Measurements from ENCODE around the gene GIGYF1. TPM values are rescaled to one million over a fixed set of nuclear protein-coding genes. Genes with fewer than 3 reads are reported as not detected.
"Not testable (repeated sequence)": the region's sequence is repeated elsewhere in the genome, so short reads cannot be mapped to it uniquely, and the experiment has no call there.

The GIGYF1 gene
- total and polyA plus RNA-seq, 2 donors = 17.1 to 27.2 TPM

DNA sequence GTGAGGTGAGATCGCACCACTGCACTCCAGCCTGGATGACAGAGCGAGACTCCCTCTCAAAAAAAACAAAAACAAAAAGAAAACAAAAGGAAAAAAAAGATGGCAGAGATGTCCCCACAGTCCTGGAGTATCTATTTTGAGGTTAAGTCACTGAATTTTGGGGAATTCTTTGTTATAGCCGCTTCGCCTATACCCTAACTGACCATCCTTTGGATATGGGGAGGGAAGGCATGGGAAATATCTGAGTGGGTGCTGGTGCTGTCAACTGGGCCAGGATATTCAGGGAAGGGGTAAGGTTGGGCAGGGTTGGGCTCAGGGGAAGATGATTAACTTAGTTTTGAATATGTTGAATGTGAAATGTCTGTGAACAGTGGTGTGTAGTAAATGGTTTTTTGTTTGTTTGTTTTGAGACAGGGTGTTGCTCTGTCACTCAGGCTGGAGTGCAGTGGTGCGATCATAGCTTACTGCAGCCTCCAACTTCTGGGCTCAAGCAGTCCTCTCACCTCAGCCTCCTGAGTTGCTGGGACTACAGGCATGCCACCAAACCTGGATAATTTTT is 28.8 kb downstream of the GIGYF1 start:
- Histone ChIP-seq H3K4me1 (ENCODE audit: insufficient read depth) (no peaks in the 10 kb centered on the region), H3K36me3 (ENCODE audit: insufficient read depth) (no peaks in the 10 kb centered on the region), H3K27ac (ENCODE audit: low read depth) (no peak overlapping the region), H3K4me3 (ENCODE audit: low read depth, low read length) (no peak overlapping the region)
- DNase-seq (ENCODE audit: extremely low spot score) = no peak
- WGBS = 96% methylated on average over 5 of the region's 5 CpGs

DNA sequence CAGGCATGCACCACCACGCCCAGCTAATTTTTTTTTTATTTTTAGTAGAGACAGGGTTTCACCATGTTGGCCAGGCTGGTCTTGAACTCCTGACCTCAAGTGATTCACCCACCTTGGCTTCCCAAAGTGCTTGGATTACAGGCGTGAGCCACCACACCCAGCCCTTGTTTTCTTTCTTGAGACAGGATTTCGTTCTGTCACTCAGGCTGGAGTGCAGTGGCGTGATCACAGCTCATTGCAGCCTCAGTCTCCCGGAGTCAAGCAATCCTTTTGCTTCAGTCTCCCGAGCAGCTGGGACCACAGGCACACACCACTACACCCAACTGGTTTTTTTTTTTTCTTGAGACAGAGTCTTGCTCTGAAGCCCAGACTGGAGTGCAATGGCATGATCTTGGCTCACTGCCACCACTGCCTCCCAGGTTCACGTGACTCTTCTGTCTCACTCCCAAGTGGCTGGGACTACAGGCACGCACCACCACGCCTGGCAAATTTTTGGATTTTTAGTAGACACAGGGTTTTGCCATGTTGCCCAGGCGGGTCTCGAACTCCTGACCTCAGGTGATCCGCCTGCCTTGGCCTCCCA is 31.8 kb downstream of the GIGYF1 start:
- H3K4me1 ChIP-seq (ENCODE audit: insufficient read depth); H3K4me3 ChIP-seq (ENCODE audit: low read depth, low read length); H3K36me3 ChIP-seq (ENCODE audit: insufficient read depth); H3K27ac ChIP-seq (ENCODE audit: low read depth); DNase-seq (ENCODE audit: extremely low spot score): not testable (repeated sequence)
- 74% methylated on average over 12 of the region's 12 CpGs for whole genome bisulfite sequencing

DNA sequence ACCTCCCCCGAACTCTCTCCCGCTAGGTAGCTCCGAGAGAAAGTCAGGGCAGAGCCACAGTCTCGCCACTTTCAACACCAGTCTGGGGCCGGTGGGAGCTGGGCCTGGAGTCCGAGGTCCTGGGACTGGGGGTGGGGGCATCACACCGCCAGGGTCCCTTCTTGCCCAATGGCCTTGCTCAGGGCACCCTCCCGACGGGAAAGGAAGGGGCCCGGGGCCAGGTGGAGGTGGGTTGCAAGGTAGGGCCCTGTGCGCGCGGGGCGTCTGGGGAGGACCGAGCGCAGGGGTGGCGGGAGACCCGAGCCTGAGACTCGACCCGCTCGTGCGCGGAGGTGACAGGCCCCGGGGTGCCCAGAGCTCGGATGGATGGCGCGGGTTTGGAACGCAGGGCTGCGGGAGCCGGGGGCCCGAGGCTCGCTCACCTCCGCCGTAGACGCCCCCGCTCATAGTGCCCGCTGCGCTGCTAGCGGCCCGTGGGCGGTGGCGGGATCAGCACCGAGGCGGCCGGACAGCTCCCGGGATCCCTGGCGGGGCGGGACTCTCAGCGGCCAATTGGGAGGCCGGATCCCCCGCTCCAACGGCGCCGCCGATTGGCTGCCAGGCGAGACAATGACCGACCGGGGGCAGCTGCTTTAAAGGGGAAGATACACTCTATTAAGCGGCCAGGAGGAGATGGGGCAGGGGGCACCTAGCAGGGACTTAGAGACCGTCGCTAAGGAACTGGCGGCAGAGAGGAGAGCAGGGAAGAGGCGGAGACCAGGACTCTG is 38.0 kb downstream of the GIGYF1 start, which contains the start of gene ACTL6B:
ACTL6B (minus strand) TSS at position 541 of the 767 bp plus-strand sequence; CDS start at position 447, 94 bp downstream.
- no peaks in the 10 kb centered on the region for H3K4me1 ChIP-seq (ENCODE audit: insufficient read depth)
- WGBS = 8% methylated on average over 63 of the region's 63 CpGs
- DNase-seq (ENCODE audit: extremely low spot score) = no peak

DNA sequence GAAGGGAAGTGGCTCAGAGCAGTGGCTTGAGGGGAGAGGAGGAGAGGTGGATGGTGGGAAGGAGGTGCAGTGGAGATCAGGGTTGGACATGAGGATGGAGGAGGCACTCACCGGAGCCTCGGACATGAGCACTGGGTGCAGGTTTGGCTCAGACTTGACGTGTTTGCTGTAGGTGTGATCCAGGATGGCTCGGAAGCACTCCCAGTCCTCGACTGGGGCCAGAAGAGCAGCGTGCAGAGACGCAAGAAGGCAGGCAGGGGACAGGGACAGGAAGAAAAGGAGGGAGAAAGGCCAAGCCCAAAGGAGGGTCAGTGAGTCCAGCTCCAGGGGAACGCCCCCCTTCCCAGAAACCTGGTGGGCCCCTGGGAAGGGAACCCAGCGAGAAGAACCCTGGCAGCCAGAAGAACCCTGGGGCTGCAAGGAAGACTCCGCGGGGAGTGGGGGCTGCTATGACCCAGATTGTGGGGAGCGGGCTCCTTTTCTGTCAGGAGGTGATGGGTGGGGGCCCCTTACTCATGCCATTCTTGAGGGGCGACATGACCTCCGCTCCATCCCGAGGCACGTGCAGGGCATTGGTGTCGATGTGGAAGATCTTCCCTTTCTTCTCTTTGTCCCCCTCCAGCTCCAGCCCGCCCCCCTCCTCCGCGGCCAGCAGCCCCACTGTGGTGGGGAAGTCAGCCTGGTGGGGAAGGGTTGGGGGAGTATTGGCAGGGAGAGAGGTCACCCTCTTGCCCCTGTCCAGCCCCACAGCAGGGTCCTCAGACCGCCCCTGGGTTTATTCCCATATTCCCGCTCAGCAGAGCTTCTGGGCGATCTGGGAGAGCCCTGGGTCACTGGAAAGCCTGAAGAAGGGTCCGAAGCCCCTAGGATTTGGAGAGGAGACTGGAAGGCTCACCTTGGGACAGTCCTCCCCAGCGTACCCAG is 38.9 kb downstream of the GIGYF1 start:
- no peak for DNase-seq (ENCODE audit: extremely low spot score)
- Histone ChIP-seq H3K4me3 (ENCODE audit: low read depth, low read length) (no peak overlapping the region), H3K36me3 (ENCODE audit: insufficient read depth) (no peaks in the 10 kb centered on the region), H3K27ac (ENCODE audit: low read depth) (no peak overlapping the region), H3K4me1 (ENCODE audit: insufficient read depth) (no peaks in the 10 kb centered on the region)
- 46% methylated on average over 25 of the region's 25 CpGs for WGBS

More for the DNA sequence above, 38.0 kb downstream of the GIGYF1 start, which contains the start of gene ACTL6B:
- Histone ChIP-seq H3K4me3 (ENCODE audit: low read depth, low read length) (no peak within 1 kb of the TSS), H3K27ac (ENCODE audit: low read depth) (no peak within 1 kb of the TSS), H3K36me3 (ENCODE audit: insufficient read depth) (no peaks in the 10 kb centered on the region)

DNA sequence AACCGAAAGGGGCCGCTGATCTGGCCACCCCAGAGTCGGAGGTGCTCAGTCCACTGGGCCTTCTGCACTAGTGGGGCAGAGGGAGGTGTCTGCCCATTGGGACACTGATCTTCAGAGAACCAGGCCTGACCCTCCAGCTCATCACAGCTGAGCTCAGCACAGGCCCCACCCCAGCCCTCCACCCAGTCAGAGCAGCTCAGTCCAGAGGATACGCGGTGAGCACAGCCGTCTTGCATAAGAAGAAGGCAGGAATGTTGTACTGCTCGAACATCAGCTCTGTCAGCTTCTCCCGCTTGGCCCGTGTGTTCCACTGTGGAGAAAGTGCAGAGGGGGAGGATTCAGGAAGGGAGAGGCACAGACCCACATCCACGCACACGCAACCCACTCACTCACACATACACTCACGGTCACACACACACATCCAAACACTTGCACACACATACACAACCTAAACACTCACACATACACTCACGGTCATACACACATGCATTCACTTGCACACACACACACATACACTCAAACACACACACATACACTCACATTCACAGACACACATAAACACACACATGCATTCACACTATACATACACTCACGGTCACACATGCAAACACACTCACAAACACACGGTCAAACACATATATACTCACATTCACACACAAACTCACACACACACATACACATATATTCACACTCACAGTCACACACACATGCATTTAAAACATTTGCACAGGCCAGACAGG is 44.1 kb downstream of the GIGYF1 start:
- no peak for DNase-seq (ENCODE audit: extremely low spot score)
- no peak overlapping the region for H3K27ac ChIP-seq (ENCODE audit: low read depth)
- WGBS = 63% methylated on average over 15 of the region's 15 CpGs

DNA sequence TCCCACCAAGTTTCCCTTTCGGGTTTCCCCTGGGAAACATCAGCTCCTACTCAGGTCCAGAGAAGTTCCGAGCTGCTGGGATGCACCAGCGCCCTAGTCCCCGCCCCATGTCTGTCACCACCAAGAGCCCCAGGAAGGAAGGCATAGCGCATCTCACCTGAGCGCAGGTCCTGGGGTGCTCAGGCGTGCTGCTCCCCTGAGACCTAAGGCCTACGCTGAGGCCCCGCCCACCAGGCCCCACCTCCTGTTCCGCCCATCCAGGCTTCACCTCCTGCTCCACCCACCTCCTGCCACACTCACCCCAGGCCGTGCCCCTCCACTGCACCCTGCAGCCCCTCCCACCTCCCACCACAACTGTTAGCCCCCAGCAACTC is 51.5 kb downstream of the GIGYF1 start:
- Histone ChIP-seq H3K27ac (ENCODE audit: low read depth) (no peak overlapping the region), H3K36me3 (ENCODE audit: insufficient read depth) (no peaks in the 10 kb centered on the region), H3K4me1 (ENCODE audit: insufficient read depth) (no peaks in the 10 kb centered on the region), H3K4me3 (ENCODE audit: low read depth, low read length) (no peak overlapping the region)
- WGBS = 56% methylated on average over 11 of the region's 11 CpGs
- no peak for DNase-seq (ENCODE audit: extremely low spot score)

More for the DNA sequence above, 44.1 kb downstream of the GIGYF1 start:
- Histone ChIP-seq H3K4me3 (ENCODE audit: low read depth, low read length) (no peak overlapping the region), H3K36me3 (ENCODE audit: insufficient read depth) (no peaks in the 10 kb centered on the region), H3K4me1 (ENCODE audit: insufficient read depth) (no peaks in the 10 kb centered on the region)

DNA sequence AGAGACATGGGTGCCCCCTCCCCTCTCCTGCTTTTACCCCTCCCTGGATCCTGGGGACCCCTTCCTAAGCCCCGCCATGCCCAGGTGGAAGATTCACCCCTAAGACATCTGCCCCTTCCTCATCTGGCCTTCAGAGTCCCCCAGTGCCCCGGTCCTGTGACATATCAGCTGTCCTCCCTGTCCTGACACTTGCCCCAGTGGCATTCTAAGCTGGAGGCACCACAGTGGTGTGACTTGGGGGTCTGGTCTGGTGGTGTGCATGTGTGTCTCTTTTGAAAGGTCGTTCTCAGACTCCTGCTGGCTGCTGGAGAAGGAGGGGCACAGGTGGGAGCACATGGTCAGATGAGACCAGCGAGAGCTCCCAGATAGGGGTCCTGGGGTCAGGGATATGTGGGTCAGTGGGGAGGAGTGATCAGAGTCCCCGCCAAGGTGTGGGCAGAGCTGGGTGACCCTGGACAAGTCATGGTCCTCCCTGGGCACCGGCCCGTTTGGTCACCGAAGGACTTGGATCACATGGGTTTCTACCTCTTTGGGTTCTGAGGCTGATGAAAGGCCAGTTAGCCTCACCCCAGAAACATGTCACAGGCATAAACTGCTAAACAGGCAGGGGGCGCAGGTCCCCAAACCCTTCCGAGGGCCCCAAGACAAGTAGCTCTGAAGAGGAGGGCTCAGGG is 52.1 kb downstream of the GIGYF1 start:
- WGBS = 81% methylated on average over 10 of the region's 10 CpGs
- Histone ChIP-seq H3K36me3 (ENCODE audit: insufficient read depth) (no peaks in the 10 kb centered on the region), H3K4me1 (ENCODE audit: insufficient read depth) (no peaks in the 10 kb centered on the region), H3K27ac (ENCODE audit: low read depth) (no peak overlapping the region), H3K4me3 (ENCODE audit: low read depth, low read length) (no peak overlapping the region)
- no peak for DNase-seq (ENCODE audit: extremely low spot score)

DNA sequence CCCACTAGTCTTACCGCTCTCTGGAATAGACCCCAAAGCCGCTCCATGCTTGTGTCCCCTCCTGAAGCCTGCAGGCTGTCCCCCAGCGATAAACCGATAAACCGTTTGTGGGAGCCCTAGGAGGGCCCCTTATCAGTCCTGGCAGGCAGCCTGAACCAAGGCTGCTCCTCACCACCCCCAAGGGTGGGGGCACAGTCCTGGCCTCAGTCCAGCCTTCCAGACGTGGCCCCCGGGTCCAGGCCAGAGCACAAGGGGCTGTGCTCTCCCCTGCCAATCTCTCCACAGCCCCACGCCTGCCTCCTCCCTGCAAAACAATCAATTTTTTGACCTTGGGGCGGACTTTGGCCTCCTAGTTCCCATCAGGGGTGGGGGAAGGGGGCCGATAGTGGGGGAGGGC is 52.6 kb downstream of the GIGYF1 start, which contains the start of gene TFR2:
TFR2 (minus strand) TSS at position 90 of the 397 bp plus-strand sequence; CDS start at position 47, 43 bp downstream.
- Histone ChIP-seq H3K4me3 (ENCODE audit: low read depth, low read length) (no peak within 1 kb of the TSS), H3K36me3 (ENCODE audit: insufficient read depth) (no peaks in the 10 kb centered on the region), H3K27ac (ENCODE audit: low read depth) (no peak within 1 kb of the TSS), H3K4me1 (ENCODE audit: insufficient read depth) (no peaks in the 10 kb centered on the region)
- DNase-seq (ENCODE audit: extremely low spot score) = no peak
- 42% methylated on average over 10 of the region's 10 CpGs for WGBS

DNA sequence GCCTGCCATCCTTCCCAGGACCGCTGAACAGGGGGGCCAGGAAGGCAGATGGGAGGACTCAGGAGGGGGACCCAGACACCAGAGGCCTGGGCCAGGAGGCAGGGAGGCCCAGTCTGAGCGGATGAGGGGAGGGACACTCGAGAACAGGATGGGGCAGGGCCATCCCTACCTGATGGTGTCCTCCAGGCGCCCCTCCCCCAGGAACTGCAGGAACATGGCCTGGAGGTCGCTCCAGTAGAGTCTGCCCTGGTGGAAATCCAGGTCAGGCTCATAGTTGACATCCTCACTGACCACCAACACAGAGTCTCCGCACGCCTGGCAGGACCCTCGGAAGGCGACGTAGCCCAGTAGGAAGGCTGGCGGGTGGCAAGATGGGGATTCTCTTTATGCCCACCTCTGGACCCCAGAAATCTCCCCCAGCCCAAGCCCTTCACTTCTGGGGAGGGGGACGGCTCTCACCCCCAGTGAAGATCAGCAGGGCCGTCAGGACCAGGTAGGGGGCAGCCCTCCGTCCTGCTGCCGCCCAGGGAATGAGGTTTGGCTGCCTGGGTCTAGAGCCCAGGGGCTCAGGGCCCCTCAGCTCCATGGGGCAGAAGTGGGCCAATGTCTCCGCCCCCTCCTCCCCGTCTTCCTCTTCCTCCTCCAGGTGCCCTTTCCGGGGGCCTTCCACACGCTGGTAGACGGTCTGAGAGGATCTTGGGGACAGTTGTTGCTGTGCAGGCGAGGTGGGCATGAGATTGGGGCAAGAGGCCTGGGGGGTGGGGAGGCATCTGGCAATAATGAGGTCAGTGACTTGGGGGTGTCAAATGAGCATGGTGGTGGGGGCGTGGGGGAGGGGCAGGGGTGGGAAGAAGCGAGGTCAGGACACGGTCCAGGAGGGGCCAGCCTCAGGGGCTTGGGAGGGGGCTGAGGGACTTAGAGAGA is 53.3 kb downstream of the GIGYF1 start:
- 64% methylated on average over 24 of the region's 24 CpGs for WGBS
- no peak for DNase-seq (ENCODE audit: extremely low spot score)
- Histone ChIP-seq H3K27ac (ENCODE audit: low read depth) (no peak overlapping the region), H3K4me1 (ENCODE audit: insufficient read depth) (no peaks in the 10 kb centered on the region), H3K4me3 (ENCODE audit: low read depth, low read length) (no peak overlapping the region), H3K36me3 (ENCODE audit: insufficient read depth) (no peaks in the 10 kb centered on the region)

DNA sequence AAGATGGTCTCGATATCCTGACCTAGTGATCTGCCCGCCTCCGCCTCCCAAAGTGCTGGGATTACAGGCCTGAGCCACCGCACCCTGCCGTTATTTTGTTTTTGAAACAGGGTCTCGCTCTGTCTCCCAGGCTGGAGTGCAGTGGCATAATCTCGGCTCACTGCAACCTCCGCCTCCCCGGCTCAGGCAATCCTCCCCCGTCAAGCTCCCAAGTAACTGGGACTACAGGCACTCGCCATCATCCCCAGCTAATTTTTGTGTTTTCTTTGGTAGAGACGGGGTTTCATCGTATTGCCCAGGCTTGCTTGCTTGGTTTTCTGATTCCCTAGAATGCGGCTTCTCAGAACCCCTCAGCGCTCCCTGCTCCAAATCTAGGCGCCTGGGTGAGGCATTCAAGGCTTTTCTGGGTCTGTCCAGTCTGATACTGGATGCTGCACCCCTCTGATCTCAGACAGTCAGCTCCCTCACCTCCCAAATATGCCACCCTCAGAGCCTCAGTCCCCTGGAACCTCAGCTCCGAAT is 54.0 kb downstream of the GIGYF1 start:
- 75% methylated on average over 17 of the region's 17 CpGs for WGBS

DNA sequence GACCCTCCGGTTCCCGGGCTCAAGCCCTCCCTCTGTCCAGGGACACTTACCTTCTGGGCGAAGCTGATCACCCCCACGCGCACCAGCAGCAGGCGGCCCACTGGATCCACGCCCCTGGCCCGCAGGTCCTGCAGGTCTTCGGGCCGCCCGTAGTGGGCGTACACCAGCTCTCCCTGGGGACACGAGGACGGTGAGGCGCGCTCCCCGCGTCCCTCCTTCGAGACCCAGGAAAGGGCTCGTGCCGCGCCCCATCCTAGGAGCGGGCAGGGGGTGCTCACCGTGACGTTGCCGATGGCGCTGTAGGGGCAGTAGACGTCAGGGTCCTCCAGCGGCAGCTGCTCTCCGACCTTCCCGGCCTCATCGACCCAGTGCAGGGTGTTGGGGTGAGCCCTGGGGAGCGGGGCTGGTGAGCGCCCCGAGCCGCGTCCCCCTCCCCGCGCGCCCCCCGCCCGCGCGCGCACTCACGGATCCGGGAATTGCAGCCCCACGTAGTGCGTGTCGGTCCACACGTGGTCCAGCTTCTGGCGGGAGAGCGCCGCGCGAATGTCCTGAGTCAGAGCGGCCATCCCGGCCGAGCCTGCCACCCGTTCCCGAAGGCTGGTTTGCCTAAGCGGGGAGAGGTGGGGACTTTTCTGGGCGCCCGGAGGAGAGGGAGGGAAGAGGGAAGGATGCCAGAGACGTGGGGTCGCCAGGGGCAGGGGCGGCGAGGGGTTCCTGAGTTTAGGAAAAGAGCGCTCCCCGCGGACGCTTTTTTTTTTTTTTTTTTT is 60.9 kb downstream of the GIGYF1 start:
- WGBS = 1% methylated on average over 72 of the region's 72 CpGs
- H3K27ac ChIP-seq (ENCODE audit: low read depth) = no peak overlapping the region

More for the DNA sequence above, 54.0 kb downstream of the GIGYF1 start:
- H3K36me3 ChIP-seq (ENCODE audit: insufficient read depth) = no peaks in the 10 kb centered on the region
- no peak for DNase-seq (ENCODE audit: extremely low spot score)
- no peaks in the 10 kb centered on the region for H3K4me1 ChIP-seq (ENCODE audit: insufficient read depth)
- H3K27ac ChIP-seq (ENCODE audit: low read depth) = no peak overlapping the region
- no peak overlapping the region for H3K4me3 ChIP-seq (ENCODE audit: low read depth, low read length)

More for the DNA sequence above, 60.9 kb downstream of the GIGYF1 start:
- Histone ChIP-seq H3K36me3 (ENCODE audit: insufficient read depth) (no peaks in the 10 kb centered on the region), H3K4me3 (ENCODE audit: low read depth, low read length) (peak overlapping the region; percentile 44), H3K4me1 (ENCODE audit: insufficient read depth) (no peaks in the 10 kb centered on the region)
- no peak for DNase-seq (ENCODE audit: extremely low spot score)

All from urinary bladder (tissue), 4 donors.